A549 (cell line): ENCODE data around the gene DDX3X. TPM values are rescaled to one million over a fixed set of nuclear protein-coding genes. Genes with fewer than 3 reads are reported as not detected.
A peak's percentile ranks its signal among the peaks of the same experiment; 100 is the strongest.

Source experiments
- ATAC-seq, 2 experiments: fragments of 200-7000 bp in 1 of 2; fragments of >200 bp in 1 of 2; cut with Nextera tagmentation in 1 of 2; cut with Tn5 transposase in 1 of 2; 3 replicates each; pipeline versions ENCODE4 v1.8.0 to v1.9.1; 2018 to 2020; ENCODE audit warnings: mild to moderate bottlenecking in 1 of 2, moderate library complexity in 1 of 2
- CTCF ChIA-PET: fragments of 300-600 bp; sonication (Branson Sonifier 250); formaldehyde crosslinking; extraction: SDS; loops from one replicate; lab custom pipeline; 2021; ENCODE audit warnings: antibody characterized with exemption, inconsistent platforms; lab: Yijun Ruan, JAX
- POLR2A ChIA-PET: fragments of 350-600 bp; formaldehyde crosslinking; extraction: SDS; loops from one replicate; lab custom pipeline; 2021; ENCODE audit warnings: antibody characterized with exemption, inconsistent platforms; lab: Yijun Ruan, JAX
- DNase-seq, 2 experiments: peaks; one replicate each; pipeline versions ENCODE4 v3.0.0 to v3.0.0-alpha.2; 2011 to 2016; ENCODE audit warnings: low read depth in 1 of 2, low spot score in 1 of 2
- FAIRE-seq: peaks from 2 replicates; lab custom pipeline; 2011; peaks lifted over from hg19 to GRCh38; lab: Jason Lieb, UNC
- H3K27ac ChIP-seq, 2 experiments: fragments of >200 bp; sonication (Bioruptor Twin); formaldehyde crosslinking; 3 replicates each; pipeline ENCODE4 v1.5.1; 2016 to 2017
- H3K4me1 ChIP-seq: fragments of >200 bp; sonication (Bioruptor Twin); formaldehyde crosslinking; 3 replicates; pipeline ENCODE4 v1.6.1; 2016
- H3K4me2 ChIP-seq: fragments of >200 bp; sonication (Bioruptor Twin); formaldehyde crosslinking; 3 replicates; pipeline ENCODE4 v1.6.1; 2016
- H3K4me3 ChIP-seq: fragments of >200 bp; sonication (Bioruptor Twin); formaldehyde crosslinking; 3 replicates; pipeline ENCODE4 v1.5.1; 2016
- H3K9me3 ChIP-seq: fragments of >200 bp; sonication (Bioruptor Twin); formaldehyde crosslinking; 3 replicates; pipeline ENCODE4 v1.6.1; 2016
- ATOH8 ChIP-seq: fragments of 250-450 bp; sonication (Bioruptor Pico); IDR thresholded peaks from 2 replicates; pipeline ENCODE4 v1.5.0; 2020; ENCODE audit warnings: low read depth, mild to moderate bottlenecking, moderate library complexity
- BCL3 ChIP-seq: fragments of >200 bp; sonication (Bioruptor Twin); formaldehyde crosslinking; IDR thresholded peaks from 3 replicates; pipeline ENCODE4 v1.6.1; 2016
- CEBPB ChIP-seq, 2 experiments: fragments of >200 bp in 1 of 2; sonication (Bioruptor Twin) in 1 of 2; formaldehyde crosslinking in 1 of 2; IDR thresholded peaks; 2 replicates each; pipeline ENCODE4 v1.6.1; 2012 to 2016
- CHD2 ChIP-seq: fragments of 150-350 bp; IDR thresholded peaks from 2 replicates; pipeline ENCODE4 v1.6.1; 2014; ENCODE audit warnings: low read length; ENCODE audit not compliant: partially characterized antibody
- EHMT2 ChIP-seq: fragments of 200-600 bp; sonication (generic); IDR thresholded peaks from 2 replicates; pipeline ENCODE4 v1.6.1; 2016; ENCODE audit warnings: antibody characterized with exemption, low read depth, mild to moderate bottlenecking, moderate library complexity
- EP300 ChIP-seq, 2 experiments: fragments of >200 bp; sonication (Bioruptor Twin); formaldehyde crosslinking; IDR thresholded peaks; 2 replicates in 1 of 2; 3 replicates in 1 of 2; pipeline ENCODE4 v1.6.1; 2016 to 2017
- ESRRA ChIP-seq: fragments of 150-350 bp; IDR thresholded peaks from 2 replicates; pipeline ENCODE4 v1.6.1; 2014; ENCODE audit warnings: mild to moderate bottlenecking, low read length, borderline replicate concordance
- FOSB ChIP-seq: fragments of 250-450 bp; sonication (Bioruptor Pico); IDR thresholded peaks from 2 replicates; pipeline ENCODE4 v1.5.0; 2020; ENCODE audit warnings: mild to moderate bottlenecking, moderate library complexity
- FOSL2 ChIP-seq, 2 experiments: fragments of 450-650 bp in 1 of 2; fragments of >200 bp in 1 of 2; sonication (Bioruptor Twin) in 1 of 2; formaldehyde crosslinking; IDR thresholded peaks; 2 replicates each; pipeline versions ENCODE4 v1.5.0 to v1.6.1; 2016 to 2020; ENCODE audit warnings: mild to moderate bottlenecking in 1 of 2, moderate library complexity in 1 of 2
- GATA3 ChIP-seq: IDR thresholded peaks from 2 replicates; pipeline ENCODE4 v1.6.1; 2012; ENCODE audit warnings: borderline replicate concordance
- HMGXB4 ChIP-seq: fragments of 250-450 bp; sonication (Bioruptor Pico); IDR thresholded peaks from 2 replicates; pipeline ENCODE4 v1.5.0; 2021; ENCODE audit warnings: mild to moderate bottlenecking, moderate library complexity, borderline replicate concordance
- HOXA7 ChIP-seq: fragments of 250-450 bp; sonication (Bioruptor Pico); IDR thresholded peaks from 2 replicates; pipeline ENCODE4 v1.5.0; 2020; ENCODE audit warnings: mild to moderate bottlenecking, moderate library complexity
- HOXB5 ChIP-seq: fragments of 250-450 bp; sonication (Bioruptor Pico); IDR thresholded peaks from 2 replicates; pipeline ENCODE4 v1.5.0; 2020; ENCODE audit warnings: mild to moderate bottlenecking, moderate library complexity
- JUN ChIP-seq, 2 experiments: fragments of >200 bp; sonication (Bioruptor Twin); formaldehyde crosslinking; IDR thresholded peaks; 2 replicates in 1 of 2; 3 replicates in 1 of 2; pipeline ENCODE4 v1.6.1; 2016 to 2017
- KDM1A ChIP-seq: fragments of 200-600 bp; sonication (generic); IDR thresholded peaks from 2 replicates; pipeline ENCODE4 v1.6.1; 2016; ENCODE audit warnings: low read depth, mild to moderate bottlenecking
- MAFK ChIP-seq: fragments of 450-650 bp; IDR thresholded peaks from 2 replicates; pipeline ENCODE4 v1.6.1; 2014; ENCODE audit not compliant: partially characterized antibody
- PHF8 ChIP-seq: fragments of 200-600 bp; sonication (generic); IDR thresholded peaks from 2 replicates; pipeline ENCODE4 v1.6.1; 2016; ENCODE audit warnings: low read depth, mild to moderate bottlenecking, antibody characterized with exemption, moderate library complexity, borderline replicate concordance
- POLR2A ChIP-seq: IDR thresholded peaks from 2 replicates; pipeline ENCODE4 v1.6.1; 2012; ENCODE audit warnings: mild to moderate bottlenecking, low read length
- POLR2AphosphoS2 ChIP-seq: conservative IDR thresholded peaks from 2 replicates; pipeline ENCODE4 v1.6.1; 2012; ENCODE audit warnings: low read length, improper control_type of control experiment, inconsistent platforms
- RARB ChIP-seq: fragments of 250-450 bp; sonication (Bioruptor Pico); IDR thresholded peaks from 2 replicates; pipeline ENCODE4 v1.8.0; 2021; ENCODE audit warnings: mild to moderate bottlenecking, moderate library complexity
- RFX5 ChIP-seq: fragments of 450-650 bp; IDR thresholded peaks from 2 replicates; pipeline ENCODE4 v1.7.1; 2014; ENCODE audit warnings: antibody characterized with exemption, mild to moderate bottlenecking, moderate library complexity
- RNF2 ChIP-seq: fragments of 200-600 bp; sonication (generic); IDR thresholded peaks from 2 replicates; pipeline ENCODE4 v1.6.1; 2016; ENCODE audit warnings: low read depth, mild to moderate bottlenecking, antibody characterized with exemption, moderate library complexity, borderline replicate concordance
- SREBF2 ChIP-seq: fragments of 450-650 bp; IDR thresholded peaks from 2 replicates; pipeline ENCODE4 v1.6.1; 2014; ENCODE audit warnings: mild to moderate bottlenecking, moderate library complexity
- TFCP2L1 ChIP-seq: fragments of 250-450 bp; sonication (Bioruptor Pico); IDR thresholded peaks from 2 replicates; pipeline ENCODE4 v1.5.0; 2021; ENCODE audit warnings: mild to moderate bottlenecking
- ZFP36 ChIP-seq: fragments of 450-650 bp; IDR thresholded peaks from 2 replicates; pipeline ENCODE4 v1.6.1; 2014; ENCODE audit warnings: borderline replicate concordance; ENCODE audit not compliant: partially characterized antibody
- WGBS: methylation state at CpG from one replicate; pipeline ENCODE4 v1.1.6; 2017; ENCODE audit errors: missing lambda C conversion rate; 5-methylcytosine and 5-hydroxymethylcytosine counted together
- polyA plus RNA-seq, 4 experiments: library from polyadenylated mRNA; depleted of rRNA in 3 of 4; stranded (reverse); fragments of >200 nt; fragmentation: RNase III in 1 of 4; extraction: RNeasy Plus Mini Kit Qiagen cat#74134 plus additional on column Dnase treatment in 1 of 4; gene quantifications; 2 replicates in 3 of 4; 3 replicates in 1 of 4; pipeline ENCODE4 v1.2.3, GENCODE V29; 2011 to 2017

DDX3X gene
- polyA plus RNA-seq, 2 of the 4 experiments (the other 2 are of a cell fraction): 216 to 341 TPM

GRCh38 chrX:41350976-41351569 lies 17.1 kb downstream of the DDX3X start:
- 58% methylated on average over 3 of the region's 3 CpGs for WGBS
- POLR2A ChIA-PET: interaction anchor here (1.1 kb wide), 1 partner anchor 17 kb away, joined by 3 read pairs; the partner anchor contains the start of gene DDX3X
- FAIRE-seq: peak; percentile 95

GRCh38 chrX:41351923-41352322 lies 18.0 kb downstream of the DDX3X start:
- DNase-seq (no peak), ATAC-seq (peak; percentile 17 to 28; a peak in 3 of 6 replicates), FAIRE-seq (no peak)
- POLR2A ChIA-PET: interaction anchor here (1.1 kb wide), 1 partner anchor 18 kb away, joined by 3 read pairs; the partner anchor contains the start of gene DDX3X
- H3K4me1 ChIP-seq: peaks cover 49% of the 10 kb centered on the region
- TF ChIP-seq POLR2AphosphoS2 (peak; percentile 73; the same call in 1 of the 2 replicates), RNF2 (no peak)
- H3K4me3 ChIP-seq: no peak overlapping the region
- no peak overlapping the region for H3K27ac ChIP-seq
- WGBS: 66% methylated on average over 3 of the region's 3 CpGs
- no peak overlapping the region for H3K4me2 ChIP-seq
- H3K9me3 ChIP-seq: no peaks in the 10 kb centered on the region
- CTCF ChIA-PET: no interaction called here

More at GRCh38 chrX:41350976-41351569, 17.1 kb downstream of the DDX3X start:
- peak in 1 of 2 experiments; percentile 19 for DNase-seq
- CTCF ChIA-PET: no interaction called here
- H3K4me2 ChIP-seq: no peak overlapping the region
- no peaks in the 10 kb centered on the region for H3K9me3 ChIP-seq
- no peak overlapping the region for H3K27ac ChIP-seq
- no peak overlapping the region for H3K4me3 ChIP-seq
- peak; percentile 22 to 52 for ATAC-seq
- peaks cover 56% of the 10 kb centered on the region for H3K4me1 ChIP-seq
- TF ChIP-seq BCL3: 0 out of 3 replicates have a peak, but pooled peaks have one; percentile 34
- TF ChIP-seq TFCP2L1 (CRISPR knock-in tag): peak; percentile 81
- peak; percentile 58; the same call in 1 of the 2 replicates for TF ChIP-seq POLR2AphosphoS2
- peak; percentile 94 for TF ChIP-seq FOSB
- TF ChIP-seq ATOH8 (CRISPR knock-in tag): peak; percentile 28; the same call in 1 of the 2 replicates
- TF ChIP-seq HOXB5 (CRISPR knock-in tag): peak; percentile 33
- TF ChIP-seq JUN (IDR thresholded peaks at IDR 0.05): peak in 1 of 2 experiments; percentile 48; a peak in 1 of 5 replicates
- TF ChIP-seq KDM1A: no peak
- peak; percentile 97 for TF ChIP-seq HOXA7 (CRISPR knock-in tag)
- peak; percentile 30 for TF ChIP-seq CHD2
- no peak for TF ChIP-seq PHF8
- TF ChIP-seq MAFK: no peak
- TF ChIP-seq FOSL2 (IDR thresholded peaks at IDR 0.05): no peak
- TF ChIP-seq FOSL2 (CRISPR knock-in tag; IDR thresholded peaks at IDR 0.05): peak; percentile 46; the same call in 1 of the 2 replicates
- peak; percentile 63; the same call in 1 of the 2 replicates for TF ChIP-seq HMGXB4
- TF ChIP-seq RARB (CRISPR knock-in tag): peak; percentile 78
- TF ChIP-seq EP300 (IDR thresholded peaks at IDR 0.05): no peak
- TF ChIP-seq, all 56 proteins: peak for 12

- POLR2A ChIA-PET: no interaction called here
- peak; percentile 46 for FAIRE-seq
- WGBS: 86% methylated on average over 3 of the region's 3 CpGs
- ATAC-seq: peak; percentile 19 to 33; a peak in 4 of 6 replicates
- Histone ChIP-seq H3K4me2 (no peak overlapping the region), H3K4me3 (no peak overlapping the region), H3K27ac (no peak overlapping the region), H3K9me3 (no peaks in the 10 kb centered on the region)
- no peak for TF ChIP-seq EHMT2
- TF ChIP-seq JUN (IDR thresholded peaks at IDR 0.05): peak in 1 of 2 experiments; percentile 29; a peak in 1 of 5 replicates
- no peak for TF ChIP-seq SREBF2
- no peak for TF ChIP-seq GATA3
- TF ChIP-seq HOXA7 (CRISPR knock-in tag): peak; percentile 56; the same call in 1 of the 2 replicates
- TF ChIP-seq ZFP36: no peak
- TF ChIP-seq POLR2A: no peak
- TF ChIP-seq CEBPB (IDR thresholded peaks at IDR 0.05): no peak
- TF ChIP-seq ESRRA: no peak
- no peak for TF ChIP-seq RFX5
- TF ChIP-seq EP300 (IDR thresholded peaks at IDR 0.05): no peak
- TF ChIP-seq, all 56 proteins: peak for 2
- peaks cover 45% of the 10 kb centered on the region for H3K4me1 ChIP-seq
- CTCF ChIA-PET: no interaction called here
- no peak for DNase-seq
Observed at GRCh38 chrX:41352329-41352838, 18.4 kb downstream of the DDX3X start.
